Measurements from ENCODE around the gene CAMTA1. TPM values are rescaled to one million over a fixed set of nuclear protein-coding genes. Genes with fewer than 3 reads are reported as not detected.

Gene CAMTA1
- total RNA-seq, 1 donor from 2014 or later: 115 TPM

- no peak for DNase-seq
Measured at GRCh38 chr1:6984986-6985385, 199.7 kb downstream of the CAMTA1 start.

GRCh38 chr1:6985549-6986276 is 200.5 kb downstream of the CAMTA1 start:
- DNase-seq: no peak

- no peak for DNase-seq
Measured at GRCh38 chr1:6986281-6986680, 201.0 kb downstream of the CAMTA1 start.

- DNase-seq: no peak
Measured at GRCh38 chr1:6987940-6988339, 202.7 kb downstream of the CAMTA1 start.

- no peak for DNase-seq
Measured at GRCh38 chr1:6988796-6989195, 203.5 kb downstream of the CAMTA1 start.

GRCh38 chr1:6989212-6990159 is 204.2 kb downstream of the CAMTA1 start:
- no peak for DNase-seq

GRCh38 chr1:6991266-6991665 is 206.0 kb downstream of the CAMTA1 start:
- DNase-seq: no peak

GRCh38 chr1:6995789-6996188 is 210.5 kb downstream of the CAMTA1 start:
- DNase-seq: no peak

GRCh38 chr1:6996371-6996770 is 211.1 kb downstream of the CAMTA1 start:
- no peak for DNase-seq

- DNase-seq: no peak
Measured at GRCh38 chr1:6996866-6997265, 211.6 kb downstream of the CAMTA1 start.

GRCh38 chr1:6998267-6998666 is 213.0 kb downstream of the CAMTA1 start:
- no peak for DNase-seq

- DNase-seq: no peak
Measured at GRCh38 chr1:6999826-7000225, 214.6 kb downstream of the CAMTA1 start.

- no peak for DNase-seq
Measured at GRCh38 chr1:7000720-7001119, 215.5 kb downstream of the CAMTA1 start.

GRCh38 chr1:7002728-7003127 is 217.5 kb downstream of the CAMTA1 start:
- DNase-seq: no peak

GRCh38 chr1:7003676-7004075 is 218.4 kb downstream of the CAMTA1 start:
- DNase-seq: no peak

GRCh38 chr1:7004181-7004580 is 218.9 kb downstream of the CAMTA1 start:
- no peak for DNase-seq

- no peak for DNase-seq
Measured at GRCh38 chr1:7005762-7006161, 220.5 kb downstream of the CAMTA1 start.

- DNase-seq: no peak
Measured at GRCh38 chr1:7006996-7007871, 222.0 kb downstream of the CAMTA1 start.

- no peak for DNase-seq
Measured at GRCh38 chr1:7007902-7008301, 222.6 kb downstream of the CAMTA1 start.

GRCh38 chr1:7008331-7008730 is 223.1 kb downstream of the CAMTA1 start:
- no peak for DNase-seq

- DNase-seq: no peak
Measured at GRCh38 chr1:7008975-7009740, 223.9 kb downstream of the CAMTA1 start.

Data from occipital lobe (tissue), 2 donors.